Activated CD8-positive, alpha-beta memory T cell treated with anti-CD3 and anti-CD28 coated beads, Interleukin-2, amount 50 U/mL, for 24 hours (primary cell): ENCODE data around the gene RTL1.

ENCODE experiments used
- DNase-seq: peaks from one replicate; pipeline ENCODE4 v3.0.0-alpha.2; 2020; ENCODE audit errors: extremely low read depth

Gene RTL1

DNA sequence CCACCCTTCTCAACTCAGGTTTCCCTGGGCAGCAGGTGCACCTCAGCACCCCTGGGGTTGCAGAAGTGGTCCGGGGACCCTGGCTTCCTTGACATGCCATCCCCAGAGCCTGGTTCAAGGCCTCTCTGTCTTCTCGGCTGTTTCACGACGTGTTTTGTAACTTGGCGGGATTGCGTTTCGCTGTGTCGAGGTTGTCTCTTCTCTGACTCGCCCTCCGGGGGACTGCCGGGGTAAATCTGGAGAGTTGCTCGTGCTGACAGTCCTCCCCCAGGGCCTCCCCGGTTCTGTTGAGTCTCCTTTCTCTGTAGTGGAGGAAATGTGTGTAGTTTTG lies 52.0 kb downstream of the RTL1 start:
- no peak for DNase-seq

- DNase-seq: peak; percentile 62
These were observed 52.5 kb downstream of the RTL1 start for GRCh38 chr14:100850841-100851585.

- DNase-seq: no peak
These were observed 54.3 kb downstream of the RTL1 start for GRCh38 chr14:100849115-100849781.

- no peak for DNase-seq
These were observed 57.1 kb downstream of the RTL1 start for GRCh38 chr14:100846309-100846859.

GRCh38 chr14:100845341-100845740 lies 58.2 kb downstream of the RTL1 start:
- DNase-seq: no peak

- no peak for DNase-seq
These were observed 58.7 kb downstream of the RTL1 start for GRCh38 chr14:100844846-100845245.

DNA sequence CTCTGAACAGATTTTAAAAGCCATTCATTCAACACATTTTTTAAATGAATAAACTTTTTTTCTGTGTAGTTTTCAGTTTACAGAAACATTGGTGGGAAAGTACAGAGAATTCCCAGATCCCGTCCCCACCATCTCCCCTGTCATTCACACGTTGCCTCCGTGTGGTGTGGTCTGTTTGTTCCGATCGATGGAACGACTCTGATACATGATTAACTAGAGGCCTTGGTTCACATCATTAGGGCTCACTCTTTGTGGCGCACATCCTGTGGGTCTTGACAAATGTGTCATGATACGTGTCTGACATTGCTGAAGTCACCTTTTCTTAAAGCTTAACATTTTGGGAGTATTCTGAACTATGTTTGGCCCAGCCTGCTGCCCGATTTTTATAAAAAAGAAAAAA lies 59.1 kb downstream of the RTL1 start:
- no peak for DNase-seq

GRCh38 chr14:100844082-100844408 lies 59.5 kb downstream of the RTL1 start:
- DNase-seq: no peak

DNA sequence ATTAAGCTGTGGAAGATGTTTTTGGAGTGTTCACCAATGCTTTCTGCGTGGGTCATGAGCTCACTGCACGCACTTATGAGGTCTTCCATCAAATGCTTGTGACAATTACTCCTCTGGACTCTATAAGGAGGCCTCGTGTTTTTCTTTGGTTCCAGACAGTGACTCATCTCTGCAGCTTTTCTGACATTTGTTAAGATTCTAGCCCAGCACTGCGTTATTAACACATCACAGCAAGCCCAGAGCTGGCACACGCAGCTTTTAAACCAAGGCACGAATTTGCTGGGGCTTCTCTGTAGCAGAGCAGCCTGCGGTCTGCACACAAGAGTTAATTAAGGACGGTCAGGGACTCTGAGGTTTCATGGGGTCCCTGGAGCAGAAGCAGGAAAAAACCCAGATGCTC lies 60.7 kb downstream of the RTL1 start:
- no peak for DNase-seq

- DNase-seq: no peak
These were observed 61.6 kb downstream of the RTL1 start for GRCh38 chr14:100841761-100842403.

GRCh38 chr14:100841066-100841760 lies 62.3 kb downstream of the RTL1 start:
- no peak for DNase-seq

GRCh38 chr14:100840286-100841065 lies 63.0 kb downstream of the RTL1 start:
- DNase-seq: no peak

GRCh38 chr14:100839681-100840111 lies 63.8 kb downstream of the RTL1 start:
- no peak for DNase-seq

GRCh38 chr14:100839315-100839585 lies 64.3 kb downstream of the RTL1 start:
- no peak for DNase-seq

DNA sequence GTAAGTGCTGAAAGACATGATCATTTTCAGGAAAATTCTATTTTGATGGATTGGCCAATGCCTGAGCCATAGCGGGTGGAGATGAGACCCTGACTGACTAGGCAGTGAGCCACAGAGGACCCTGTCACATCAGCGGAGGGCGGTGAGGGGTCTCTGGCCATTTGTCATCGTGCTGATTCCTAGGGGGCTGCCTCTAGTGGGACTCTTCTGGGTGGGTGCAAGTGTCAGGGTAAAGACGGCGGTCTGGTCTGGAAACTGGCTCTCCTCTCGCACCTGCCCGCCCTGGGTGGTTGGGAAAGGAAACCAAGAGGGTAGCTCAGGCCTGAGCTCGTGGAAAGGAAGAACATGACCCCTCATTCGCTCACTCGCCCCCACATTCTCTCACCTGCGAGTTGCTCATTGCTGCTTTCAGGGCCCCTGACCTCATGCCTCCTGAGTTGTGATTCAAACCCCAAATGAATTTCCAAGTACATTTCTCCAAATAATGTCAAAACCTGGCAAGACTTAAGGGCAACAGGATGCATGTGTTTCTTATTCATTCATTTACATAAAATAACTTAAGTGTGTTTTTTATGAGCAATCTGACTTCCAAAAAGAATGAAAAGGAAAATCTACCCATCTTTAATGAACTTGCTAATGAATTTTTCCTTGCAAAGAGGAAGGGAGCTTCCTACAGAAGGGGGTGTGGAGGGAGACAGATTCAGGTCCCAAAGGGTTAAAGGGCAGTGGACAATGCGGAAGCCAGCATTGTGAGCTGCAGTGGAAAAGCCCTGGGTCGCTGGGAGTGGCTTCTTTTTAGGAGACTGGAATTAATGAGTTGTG lies 64.8 kb downstream of the RTL1 start:
- no peak for DNase-seq

DNA sequence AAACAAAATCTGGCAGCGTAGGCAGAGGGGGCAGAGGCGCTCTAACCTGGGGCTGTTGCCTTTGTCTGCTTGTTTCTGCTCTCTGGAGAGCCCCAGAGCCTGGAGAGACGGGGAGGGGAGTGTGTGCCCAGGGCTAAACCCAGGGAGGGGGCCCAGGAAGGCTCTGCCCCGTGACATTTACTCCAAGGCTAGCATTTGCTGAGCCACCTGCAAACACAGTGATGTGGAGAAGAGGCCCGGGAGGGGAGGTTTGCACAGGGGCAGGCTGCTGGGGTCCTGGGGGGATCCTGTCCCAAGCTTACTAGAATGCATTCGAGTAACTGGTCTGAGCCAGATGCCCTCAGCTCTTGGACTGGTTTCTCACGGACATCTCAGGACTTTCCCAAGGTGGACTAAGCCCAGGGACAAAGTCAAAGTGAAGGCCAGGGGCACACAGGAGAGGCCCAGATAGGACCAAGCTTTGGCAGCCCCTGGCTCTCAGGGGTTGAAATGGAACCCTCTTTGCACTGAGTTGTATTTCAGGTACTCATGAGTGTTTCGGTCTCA lies 65.6 kb downstream of the RTL1 start:
- DNase-seq: no peak

- DNase-seq: no peak
These were observed 66.3 kb downstream of the RTL1 start for GRCh38 chr14:100836941-100837804.

- DNase-seq: no peak
These were observed 67.2 kb downstream of the RTL1 start for GRCh38 chr14:100836311-100836805.

DNA sequence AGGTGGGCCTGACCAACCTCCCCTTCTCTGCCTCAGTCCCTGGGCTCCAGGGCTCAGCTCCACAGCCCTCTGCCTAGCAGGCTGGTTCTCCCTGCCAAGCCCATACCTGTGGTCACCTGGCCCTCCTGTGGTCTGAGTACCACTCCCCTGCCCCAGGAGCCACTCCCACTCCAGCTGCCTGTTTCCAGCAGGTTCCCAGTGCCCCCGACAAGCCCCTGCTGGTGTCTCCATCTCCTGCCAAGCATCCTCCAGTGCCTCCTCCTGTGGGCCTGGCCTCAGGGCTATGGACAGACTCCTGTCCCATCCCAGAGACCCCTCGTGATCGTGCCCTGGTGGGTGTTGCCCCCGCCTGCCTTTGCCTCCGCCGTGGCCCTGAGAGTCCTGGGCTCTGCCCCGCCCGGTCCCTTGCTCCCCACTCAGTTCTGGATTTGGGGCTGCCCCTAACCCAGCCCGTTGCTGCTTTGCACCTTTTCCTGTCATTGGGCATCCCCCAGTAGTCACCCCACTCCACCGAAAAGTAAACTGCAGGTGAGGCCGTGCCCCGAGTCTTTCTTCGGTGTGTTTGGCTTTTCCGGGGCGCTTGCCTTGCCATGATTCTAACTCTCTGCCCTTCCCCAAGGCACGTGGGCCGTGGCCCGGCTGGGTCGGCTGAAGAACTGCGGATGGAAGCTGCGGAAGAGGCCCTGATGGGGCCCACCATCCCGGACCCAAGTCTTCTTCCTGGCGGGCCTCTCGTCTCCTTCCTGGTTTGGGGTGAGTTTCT lies 67.8 kb downstream of the RTL1 start:
- DNase-seq: no peak
